Tibial nerve (tissue), 3 donors: ENCODE measurements around the gene NCDN.

Source experiments
- POLR2A ChIP-seq, 2 donors: fragments of 450-650 bp; IDR thresholded peaks; one replicate each; pipeline ENCODE4 v1.6.1; 2017; ENCODE audit warnings: antibody characterized with exemption in 2 of 2, mild to moderate bottlenecking in 2 of 2, moderate library complexity in 2 of 2
- TF ChIP-seq, protein P1 (sequence below), 5 experiments: fragments of 200-600 bp in 3 of 5; fragments of 450-650 bp in 2 of 5; sonication (generic) in 3 of 5; IDR thresholded peaks; one replicate each; pipeline ENCODE4 v1.5.1; 2016 to 2019; ENCODE audit warnings: antibody characterized with exemption in 5 of 5, mild to moderate bottlenecking in 3 of 5, moderate library complexity in 2 of 5

DNA sequence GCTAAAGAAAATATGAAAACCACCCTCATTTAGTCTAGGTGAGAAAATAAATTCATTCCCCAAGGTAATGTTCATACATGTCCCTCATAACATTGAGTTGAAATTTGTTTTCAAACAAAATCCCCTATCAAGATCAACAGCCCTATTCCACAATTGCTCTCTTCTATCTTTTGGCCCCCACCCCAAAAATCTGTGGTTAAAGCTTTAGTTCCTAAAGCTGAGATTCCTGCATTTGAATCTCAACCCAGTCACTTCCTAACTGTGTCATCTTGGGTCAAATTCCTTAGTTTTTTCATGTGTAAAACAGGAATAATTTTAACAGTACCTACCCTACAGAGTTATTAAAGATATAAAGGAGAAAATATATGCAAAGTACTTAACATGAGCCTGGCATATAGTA, 22.4 kb upstream of the NCDN start:
- no peak for TF ChIP-seq POLR2A (IDR thresholded peaks at IDR 0.05)
- TF ChIP-seq, protein P1, sequence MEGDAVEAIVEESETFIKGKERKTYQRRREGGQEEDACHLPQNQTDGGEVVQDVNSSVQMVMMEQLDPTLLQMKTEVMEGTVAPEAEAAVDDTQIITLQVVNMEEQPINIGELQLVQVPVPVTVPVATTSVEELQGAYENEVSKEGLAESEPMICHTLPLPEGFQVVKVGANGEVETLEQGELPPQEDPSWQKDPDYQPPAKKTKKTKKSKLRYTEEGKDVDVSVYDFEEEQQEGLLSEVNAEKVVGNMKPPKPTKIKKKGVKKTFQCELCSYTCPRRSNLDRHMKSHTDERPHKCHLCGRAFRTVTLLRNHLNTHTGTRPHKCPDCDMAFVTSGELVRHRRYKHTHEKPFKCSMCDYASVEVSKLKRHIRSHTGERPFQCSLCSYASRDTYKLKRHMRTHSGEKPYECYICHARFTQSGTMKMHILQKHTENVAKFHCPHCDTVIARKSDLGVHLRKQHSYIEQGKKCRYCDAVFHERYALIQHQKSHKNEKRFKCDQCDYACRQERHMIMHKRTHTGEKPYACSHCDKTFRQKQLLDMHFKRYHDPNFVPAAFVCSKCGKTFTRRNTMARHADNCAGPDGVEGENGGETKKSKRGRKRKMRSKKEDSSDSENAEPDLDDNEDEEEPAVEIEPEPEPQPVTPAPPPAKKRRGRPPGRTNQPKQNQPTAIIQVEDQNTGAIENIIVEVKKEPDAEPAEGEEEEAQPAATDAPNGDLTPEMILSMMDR (IDR thresholded peaks at IDR 0.05), result no peak
